Measurements from ENCODE around the gene OR8J1. TPM values are rescaled to one million over a fixed set of nuclear protein-coding genes. Genes with fewer than 3 reads are reported as not detected.

OR8J1 gene
- total RNA-seq, 1 experiment from 2014 or later: not detected

DNA sequence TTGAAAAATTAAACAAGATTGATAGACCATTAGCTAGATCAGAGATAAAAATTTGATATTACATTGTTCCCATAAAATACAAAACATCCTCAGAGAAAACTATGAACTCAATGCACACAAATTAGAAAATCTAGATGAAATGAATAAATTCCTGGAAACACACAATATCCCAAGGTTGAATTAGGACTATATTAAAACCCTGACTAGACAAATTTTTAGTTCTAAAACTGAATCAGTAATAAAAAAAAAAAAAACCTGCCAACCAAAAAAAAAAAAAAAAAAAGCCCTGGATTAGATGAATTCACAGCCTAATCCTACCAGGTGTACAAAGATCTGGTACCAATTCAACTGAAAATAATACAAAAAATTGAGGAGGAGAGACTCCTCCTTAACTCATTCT, 13.8 kb upstream of the OR8J1 start:
- POLR2A ChIA-PET: no interaction called here
- Histone ChIP-seq H3K4me2 (ENCODE audit: low read length) (no peak overlapping the region), H3K36me3 (ENCODE audit: control insufficient read depth in 1 of 2, insufficient read depth in 2 of 2, low read length in 2 of 2) (no peaks in the 10 kb centered on the region), H3K79me2 (ENCODE audit: insufficient read depth, low read length) (no peaks in the 10 kb centered on the region), H3K27ac (ENCODE audit: low read depth, low read length) (no peak overlapping the region), H3K9me3 (ENCODE audit: control insufficient read depth in 1 of 2, insufficient read depth in 1 of 2, low read depth in 1 of 2, low read length in 2 of 2) (peaks cover 6 to 21% of the 10 kb centered on the region in 2 experiments; a peak in 2 of 4 replicates), H4K20me1 (ENCODE audit: insufficient read depth) (no peaks in the 10 kb centered on the region), H3K27me3 (ENCODE audit: insufficient read depth, low read length) (no peaks in the 10 kb centered on the region), H2AFZ (ENCODE audit: low read depth, low read length, poor library complexity, severe bottlenecking) (no peak overlapping the region), H3K9ac (ENCODE audit: low read length) (no peak overlapping the region), H3K9me2 (ENCODE audit: insufficient read depth) (no peaks in the 10 kb centered on the region), H3K4me1 (ENCODE audit: control insufficient read depth in 1 of 2, insufficient read depth in 2 of 2, low read length in 2 of 2) (no peaks in the 10 kb centered on the region), H3K4me3 (replicated peaks in 1 of 2; ENCODE audit: low read depth in 1 of 2, low read length in 2 of 2) (no peak overlapping the region)
- DNase-seq (ENCODE audit: low read depth, low spot score): no peak
- TF ChIP-seq, protein P1, sequence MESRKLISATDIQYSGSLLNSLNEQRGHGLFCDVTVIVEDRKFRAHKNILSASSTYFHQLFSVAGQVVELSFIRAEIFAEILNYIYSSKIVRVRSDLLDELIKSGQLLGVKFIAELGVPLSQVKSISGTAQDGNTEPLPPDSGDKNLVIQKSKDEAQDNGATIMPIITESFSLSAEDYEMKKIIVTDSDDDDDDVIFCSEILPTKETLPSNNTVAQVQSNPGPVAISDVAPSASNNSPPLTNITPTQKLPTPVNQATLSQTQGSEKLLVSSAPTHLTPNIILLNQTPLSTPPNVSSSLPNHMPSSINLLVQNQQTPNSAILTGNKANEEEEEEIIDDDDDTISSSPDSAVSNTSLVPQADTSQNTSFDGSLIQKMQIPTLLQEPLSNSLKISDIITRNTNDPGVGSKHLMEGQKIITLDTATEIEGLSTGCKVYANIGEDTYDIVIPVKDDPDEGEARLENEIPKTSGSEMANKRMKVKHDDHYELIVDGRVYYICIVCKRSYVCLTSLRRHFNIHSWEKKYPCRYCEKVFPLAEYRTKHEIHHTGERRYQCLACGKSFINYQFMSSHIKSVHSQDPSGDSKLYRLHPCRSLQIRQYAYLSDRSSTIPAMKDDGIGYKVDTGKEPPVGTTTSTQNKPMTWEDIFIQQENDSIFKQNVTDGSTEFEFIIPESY (IDR thresholded peaks at IDR 0.05; ENCODE audit: extremely low read depth, insufficient replicate concordance, low read length): no peak
- TF ChIP-seq YY1 (IDR thresholded peaks at IDR 0.05; ENCODE audit: extremely low read depth, insufficient replicate concordance, low read depth, low read length) (no peak), CBX3 (IDR thresholded peaks at IDR 0.05; ENCODE audit: low read depth) (no peak), ZNF274 (IDR thresholded peaks at IDR 0.05; ENCODE audit: low read depth, low read length) (no peak), EZH2 (IDR thresholded peaks at IDR 0.05) (no peak), FOSL1 (IDR thresholded peaks at IDR 0.05; ENCODE audit: low read depth) (no peak), EGR1 (IDR thresholded peaks at IDR 0.05; ENCODE audit: low read depth) (no peak), RAD21 (IDR thresholded peaks at IDR 0.05; ENCODE audit: low read depth) (no peak), POLR2A (IDR thresholded peaks at IDR 0.05; ENCODE audit: borderline replicate concordance, extremely low read depth, insufficient read depth, insufficient read length) (no peak), TCF7L2 (IDR thresholded peaks at IDR 0.05; ENCODE audit: borderline replicate concordance, extremely low read depth, insufficient read depth, insufficient read length) (no peak), SRF (IDR thresholded peaks at IDR 0.05; ENCODE audit: low read depth) (no peak), EZH2phosphoT487 (IDR thresholded peaks at IDR 0.05; ENCODE audit: borderline replicate concordance) (no peak), ZFX (IDR thresholded peaks at IDR 0.05) (no peak), ELF1 (IDR thresholded peaks at IDR 0.05; ENCODE audit: borderline replicate concordance, low read depth) (no peak), JUND (IDR thresholded peaks at IDR 0.05) (no peak), SIN3A (IDR thresholded peaks at IDR 0.05; ENCODE audit: low read depth) (no peak), SP1 (IDR thresholded peaks at IDR 0.05; ENCODE audit: low read depth) (no peak)
- TF ChIP-seq, protein P2, sequence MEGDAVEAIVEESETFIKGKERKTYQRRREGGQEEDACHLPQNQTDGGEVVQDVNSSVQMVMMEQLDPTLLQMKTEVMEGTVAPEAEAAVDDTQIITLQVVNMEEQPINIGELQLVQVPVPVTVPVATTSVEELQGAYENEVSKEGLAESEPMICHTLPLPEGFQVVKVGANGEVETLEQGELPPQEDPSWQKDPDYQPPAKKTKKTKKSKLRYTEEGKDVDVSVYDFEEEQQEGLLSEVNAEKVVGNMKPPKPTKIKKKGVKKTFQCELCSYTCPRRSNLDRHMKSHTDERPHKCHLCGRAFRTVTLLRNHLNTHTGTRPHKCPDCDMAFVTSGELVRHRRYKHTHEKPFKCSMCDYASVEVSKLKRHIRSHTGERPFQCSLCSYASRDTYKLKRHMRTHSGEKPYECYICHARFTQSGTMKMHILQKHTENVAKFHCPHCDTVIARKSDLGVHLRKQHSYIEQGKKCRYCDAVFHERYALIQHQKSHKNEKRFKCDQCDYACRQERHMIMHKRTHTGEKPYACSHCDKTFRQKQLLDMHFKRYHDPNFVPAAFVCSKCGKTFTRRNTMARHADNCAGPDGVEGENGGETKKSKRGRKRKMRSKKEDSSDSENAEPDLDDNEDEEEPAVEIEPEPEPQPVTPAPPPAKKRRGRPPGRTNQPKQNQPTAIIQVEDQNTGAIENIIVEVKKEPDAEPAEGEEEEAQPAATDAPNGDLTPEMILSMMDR (IDR thresholded peaks at IDR 0.05 in 2 of 3, conservative IDR thresholded peaks at IDR 0.05 in 1 of 3; ENCODE audit: borderline replicate concordance in 1 of 3, insufficient read depth in 1 of 3, low read depth in 2 of 3, low read length in 2 of 3): no peak
- TF ChIP-seq, protein P3, sequence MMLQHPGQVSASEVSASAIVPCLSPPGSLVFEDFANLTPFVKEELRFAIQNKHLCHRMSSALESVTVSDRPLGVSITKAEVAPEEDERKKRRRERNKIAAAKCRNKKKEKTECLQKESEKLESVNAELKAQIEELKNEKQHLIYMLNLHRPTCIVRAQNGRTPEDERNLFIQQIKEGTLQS (IDR thresholded peaks at IDR 0.05): no peak
- RAD21 ChIA-PET (ENCODE audit: low non-redundant PET in 1 of 2, low total read pairs in 2 of 2, uncharacterized antibody in 2 of 2, unreplicated experiment in 2 of 2): no interaction called here
- intact Hi-C loops (cut with micrococcal nuclease): no loop called here
- CTCF ChIA-PET: no interaction called here
- no peak for ATAC-seq
- BruUV-seq (replicated peaks): no TSS peak

Data from HCT116 (cell line).